PFSK-1 (cell line): Measurements from ENCODE around the gene GRAMD1A.

Experiments
- FOXP2 ChIP-seq: optimal IDR thresholded peaks from 2 replicates; pipeline ENCODE3; 2011; ENCODE audit warnings: borderline replicate concordance, control low read depth, inconsistent platforms; ENCODE audit not compliant: insufficient read depth; ENCODE audit errors: extremely low read length, extremely low read depth
- POLR2AphosphoS5 ChIP-seq: IDR thresholded peaks from 2 replicates; pipeline ENCODE4 v1.6.1; 2012; ENCODE audit warnings: low read depth, mild to moderate bottlenecking, control low read depth, low read length, moderate library complexity
- SIN3A ChIP-seq: IDR thresholded peaks from 2 replicates; pipeline ENCODE4 v1.6.1; 2012; ENCODE audit warnings: mild to moderate bottlenecking, low read length, moderate library complexity, borderline replicate concordance; ENCODE audit not compliant: insufficient read depth
- TAF1 ChIP-seq: IDR thresholded peaks from 2 replicates; pipeline ENCODE4 v1.6.1; 2012; ENCODE audit warnings: low read length, control low read depth, borderline replicate concordance; ENCODE audit not compliant: insufficient read depth
- TF ChIP-seq, protein P1 (sequence below), 2 experiments: IDR thresholded peaks; 2 replicates each; pipeline versions ENCODE4 v1.6.1 to v1.8.0; 2011 to 2012; ENCODE audit warnings: low read depth in 2 of 2, low read length in 2 of 2, control low read depth in 1 of 2, inconsistent platforms in 1 of 2, mild to moderate bottlenecking in 1 of 2, moderate library complexity in 1 of 2; ENCODE audit not compliant: insufficient read depth in 1 of 2

The GRAMD1A gene

GRCh38 chr19:34997071-34997617 lies 3.0 kb upstream of the GRAMD1A start:
- no peak for TF ChIP-seq SIN3A
- TF ChIP-seq, protein P1, sequence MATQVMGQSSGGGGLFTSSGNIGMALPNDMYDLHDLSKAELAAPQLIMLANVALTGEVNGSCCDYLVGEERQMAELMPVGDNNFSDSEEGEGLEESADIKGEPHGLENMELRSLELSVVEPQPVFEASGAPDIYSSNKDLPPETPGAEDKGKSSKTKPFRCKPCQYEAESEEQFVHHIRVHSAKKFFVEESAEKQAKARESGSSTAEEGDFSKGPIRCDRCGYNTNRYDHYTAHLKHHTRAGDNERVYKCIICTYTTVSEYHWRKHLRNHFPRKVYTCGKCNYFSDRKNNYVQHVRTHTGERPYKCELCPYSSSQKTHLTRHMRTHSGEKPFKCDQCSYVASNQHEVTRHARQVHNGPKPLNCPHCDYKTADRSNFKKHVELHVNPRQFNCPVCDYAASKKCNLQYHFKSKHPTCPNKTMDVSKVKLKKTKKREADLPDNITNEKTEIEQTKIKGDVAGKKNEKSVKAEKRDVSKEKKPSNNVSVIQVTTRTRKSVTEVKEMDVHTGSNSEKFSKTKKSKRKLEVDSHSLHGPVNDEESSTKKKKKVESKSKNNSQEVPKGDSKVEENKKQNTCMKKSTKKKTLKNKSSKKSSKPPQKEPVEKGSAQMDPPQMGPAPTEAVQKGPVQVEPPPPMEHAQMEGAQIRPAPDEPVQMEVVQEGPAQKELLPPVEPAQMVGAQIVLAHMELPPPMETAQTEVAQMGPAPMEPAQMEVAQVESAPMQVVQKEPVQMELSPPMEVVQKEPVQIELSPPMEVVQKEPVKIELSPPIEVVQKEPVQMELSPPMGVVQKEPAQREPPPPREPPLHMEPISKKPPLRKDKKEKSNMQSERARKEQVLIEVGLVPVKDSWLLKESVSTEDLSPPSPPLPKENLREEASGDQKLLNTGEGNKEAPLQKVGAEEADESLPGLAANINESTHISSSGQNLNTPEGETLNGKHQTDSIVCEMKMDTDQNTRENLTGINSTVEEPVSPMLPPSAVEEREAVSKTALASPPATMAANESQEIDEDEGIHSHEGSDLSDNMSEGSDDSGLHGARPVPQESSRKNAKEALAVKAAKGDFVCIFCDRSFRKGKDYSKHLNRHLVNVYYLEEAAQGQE (IDR thresholded peaks at IDR 0.05; ENCODE audit: insufficient read depth in 1 of 2, low read depth in 2 of 2, low read length in 2 of 2), result no peak
- TF ChIP-seq POLR2AphosphoS5, result no peak
- no peak for TF ChIP-seq TAF1
- TF ChIP-seq FOXP2, result no peak

GRCh38 chr19:34998777-34999497 lies 1.2 kb upstream of the GRAMD1A start:
- TF ChIP-seq FOXP2 (no peak), TAF1 (no peak), POLR2AphosphoS5 (no peak), SIN3A (no peak)
- TF ChIP-seq, protein P1 (IDR thresholded peaks at IDR 0.05; ENCODE audit: insufficient read depth in 1 of 2, low read depth in 2 of 2, low read length in 2 of 2), result no peak

DNA sequence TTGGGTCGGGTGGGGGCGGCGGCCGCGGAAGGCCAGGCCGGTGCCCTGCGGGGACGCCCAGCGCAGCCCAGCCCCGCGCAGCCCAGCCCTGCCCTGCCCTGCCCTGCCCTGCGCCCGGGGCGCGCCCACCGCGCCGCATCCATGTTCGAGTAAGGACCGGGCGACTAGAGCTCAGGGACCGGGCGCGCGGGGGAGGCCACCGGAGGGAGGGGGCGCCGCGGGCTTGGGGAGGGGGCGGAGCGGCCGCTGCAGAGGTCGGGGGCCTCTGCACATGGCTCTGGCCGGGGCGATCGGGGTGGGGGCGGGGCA lies 169 bp downstream of the GRAMD1A start:
- TF ChIP-seq, protein P1 (IDR thresholded peaks at IDR 0.05; ENCODE audit: insufficient read depth in 1 of 2, low read depth in 2 of 2, low read length in 2 of 2), result no peak
- TF ChIP-seq POLR2AphosphoS5 (no peak), SIN3A (no peak), TAF1 (no peak), FOXP2 (no peak)

- TF ChIP-seq, protein P1 (IDR thresholded peaks at IDR 0.05; ENCODE audit: insufficient read depth in 1 of 2, low read depth in 2 of 2, low read length in 2 of 2), result no peak
- TF ChIP-seq SIN3A, result no peak
- TF ChIP-seq POLR2AphosphoS5, result no peak
- no peak for TF ChIP-seq TAF1
- no peak for TF ChIP-seq FOXP2
Observed at GRCh38 chr19:35000647-35001501, 751 bp downstream of the GRAMD1A start.
